HG03354 (cell line): ENCODE results near the gene SORCS2.

Source experiments
- ATAC-seq: cut with Tn5 transposase; IDR thresholded peaks from one replicate; pipeline ENCODE4 v1.9.1; 2021; ENCODE audit warnings: mild to moderate bottlenecking; ENCODE audit not compliant: unreplicated experiment, poor library complexity, severe bottlenecking

Gene SORCS2

GRCh38 chr4:7328913-7329638, 136.7 kb downstream of the SORCS2 start:
- ATAC-seq = no peak

GRCh38 chr4:7330031-7330596, 137.8 kb downstream of the SORCS2 start:
- no peak for ATAC-seq

GRCh38 chr4:7330811-7331681, 138.7 kb downstream of the SORCS2 start:
- no peak for ATAC-seq

GRCh38 chr4:7331682-7332000, 139.3 kb downstream of the SORCS2 start:
- no peak for ATAC-seq

- no peak for ATAC-seq
These were observed 140.1 kb downstream of the SORCS2 start for GRCh38 chr4:7332216-7333023.

- ATAC-seq = no peak
These were observed 140.9 kb downstream of the SORCS2 start for GRCh38 chr4:7333024-7333780.

- ATAC-seq = no peak
These were observed 141.6 kb downstream of the SORCS2 start for GRCh38 chr4:7333801-7334421.

- ATAC-seq = no peak
These were observed 142.4 kb downstream of the SORCS2 start for GRCh38 chr4:7334521-7335275.

GRCh38 chr4:7335344-7336066, 143.2 kb downstream of the SORCS2 start:
- no peak for ATAC-seq

- ATAC-seq = no peak
These were observed 143.8 kb downstream of the SORCS2 start for GRCh38 chr4:7336067-7336569.

GRCh38 chr4:7336732-7337131, 144.4 kb downstream of the SORCS2 start:
- no peak for ATAC-seq

GRCh38 chr4:7337196-7338058, 145.1 kb downstream of the SORCS2 start:
- no peak for ATAC-seq

GRCh38 chr4:7338059-7338452, 145.7 kb downstream of the SORCS2 start:
- ATAC-seq = no peak

GRCh38 chr4:7338876-7339623, 146.7 kb downstream of the SORCS2 start:
- ATAC-seq = no peak

GRCh38 chr4:7339751-7340552, 147.6 kb downstream of the SORCS2 start:
- no peak for ATAC-seq
